ENCODE measurements around the gene FMO2. TPM values are rescaled to one million over a fixed set of nuclear protein-coding genes. Genes with fewer than 3 reads are reported as not detected.

The FMO2 gene
- polyA plus RNA-seq, 3 donors: not detected

GRCh38 chr1:171158551-171158950 lies 26.5 kb upstream of the FMO2 start:
- H3K36me3 Mint-ChIP-seq: no peaks in the 10 kb centered on the region
- H3K27ac ChIP-seq (ENCODE audit: low read depth in 1 of 2, low read length in 2 of 2): no peak overlapping the region
- no peaks in the 10 kb centered on the region for H3K79me2 ChIP-seq (ENCODE audit: insufficient read depth, low read length)
- no peaks in the 10 kb centered on the region for H3K36me3 ChIP-seq (replicated peaks in 1 of 2; ENCODE audit: control insufficient read depth in 1 of 2, insufficient read depth in 2 of 2, low read length in 2 of 2)
- H3K27me3 ChIP-seq (ENCODE audit: control insufficient read depth in 2 of 2, insufficient read depth in 2 of 2, low read length in 2 of 2): no peaks in the 10 kb centered on the region
- TF ChIP-seq, protein P1, sequence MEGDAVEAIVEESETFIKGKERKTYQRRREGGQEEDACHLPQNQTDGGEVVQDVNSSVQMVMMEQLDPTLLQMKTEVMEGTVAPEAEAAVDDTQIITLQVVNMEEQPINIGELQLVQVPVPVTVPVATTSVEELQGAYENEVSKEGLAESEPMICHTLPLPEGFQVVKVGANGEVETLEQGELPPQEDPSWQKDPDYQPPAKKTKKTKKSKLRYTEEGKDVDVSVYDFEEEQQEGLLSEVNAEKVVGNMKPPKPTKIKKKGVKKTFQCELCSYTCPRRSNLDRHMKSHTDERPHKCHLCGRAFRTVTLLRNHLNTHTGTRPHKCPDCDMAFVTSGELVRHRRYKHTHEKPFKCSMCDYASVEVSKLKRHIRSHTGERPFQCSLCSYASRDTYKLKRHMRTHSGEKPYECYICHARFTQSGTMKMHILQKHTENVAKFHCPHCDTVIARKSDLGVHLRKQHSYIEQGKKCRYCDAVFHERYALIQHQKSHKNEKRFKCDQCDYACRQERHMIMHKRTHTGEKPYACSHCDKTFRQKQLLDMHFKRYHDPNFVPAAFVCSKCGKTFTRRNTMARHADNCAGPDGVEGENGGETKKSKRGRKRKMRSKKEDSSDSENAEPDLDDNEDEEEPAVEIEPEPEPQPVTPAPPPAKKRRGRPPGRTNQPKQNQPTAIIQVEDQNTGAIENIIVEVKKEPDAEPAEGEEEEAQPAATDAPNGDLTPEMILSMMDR (IDR thresholded peaks at IDR 0.05): no peak
- no peak overlapping the region for H3K4me3 Mint-ChIP-seq
- intact Hi-C loops (cut with micrococcal nuclease): no loop called here
- H3K4me1 Mint-ChIP-seq: no peaks in the 10 kb centered on the region
- H2AFZ ChIP-seq (ENCODE audit: insufficient read depth, low read depth, low read length, poor library complexity, severe bottlenecking): no peak overlapping the region
- no peak overlapping the region for H3K9ac ChIP-seq (ENCODE audit: insufficient read depth, low read length, poor library complexity, severe bottlenecking)
- H4K20me1 ChIP-seq (ENCODE audit: insufficient read depth, low read length): no peaks in the 10 kb centered on the region
- no CpG with 5 or more reads among the region's 3 CpGs for WGBS (ENCODE audit: insufficient coverage)
- H3K4me2 ChIP-seq (replicated peaks; ENCODE audit: extremely low read depth, low read length, poor library complexity, severe bottlenecking): no peak overlapping the region
- no peaks in the 10 kb centered on the region for H3K4me1 ChIP-seq (ENCODE audit: control insufficient read depth in 1 of 2, insufficient read depth in 2 of 2, low read length in 2 of 2)
- no peak overlapping the region for H3K4me3 ChIP-seq (replicated peaks in 1 of 3; ENCODE audit: low read depth in 2 of 3, low read length in 3 of 3)
- H3K9me3 Mint-ChIP-seq: peaks cover 0 to 8% (median 3%) of the 10 kb centered on the region in 7 donors
- no peak overlapping the region for H3K27ac Mint-ChIP-seq
- H3K27me3 Mint-ChIP-seq (ENCODE audit: low read depth in 3 of 3): peaks cover 1 to 4% (median 1%) of the 10 kb centered on the region in 3 donors
- DNase-seq: no peak
- H3K9me3 ChIP-seq (replicated peaks in 1 of 2; ENCODE audit: control insufficient read depth in 1 of 2, insufficient read depth in 1 of 2, low read length in 2 of 2): no peaks in the 10 kb centered on the region

- no peaks in the 10 kb centered on the region for H3K9me3 ChIP-seq (replicated peaks in 1 of 2; ENCODE audit: control insufficient read depth in 1 of 2, insufficient read depth in 1 of 2, low read length in 2 of 2)
- H3K36me3 ChIP-seq (replicated peaks in 1 of 2; ENCODE audit: control insufficient read depth in 1 of 2, insufficient read depth in 2 of 2, low read length in 2 of 2): no peaks in the 10 kb centered on the region
- H3K79me2 ChIP-seq (ENCODE audit: insufficient read depth, low read length): no peaks in the 10 kb centered on the region
- no peak overlapping the region for H2AFZ ChIP-seq (ENCODE audit: insufficient read depth, low read depth, low read length, poor library complexity, severe bottlenecking)
- no CpG with 5 or more reads among the region's 2 CpGs for WGBS (ENCODE audit: insufficient coverage)
- Mint-ChIP-seq H3K27ac (no peak overlapping the region), H3K4me3 (no peak overlapping the region), H3K9me3 (peaks cover 0 to 8% (median 3%) of the 10 kb centered on the region in 7 donors), H3K36me3 (no peaks in the 10 kb centered on the region), H3K27me3 (ENCODE audit: low read depth in 3 of 3) (peaks cover 1 to 4% (median 1%) of the 10 kb centered on the region in 3 donors), H3K4me1 (no peaks in the 10 kb centered on the region)
- H3K4me3 ChIP-seq (replicated peaks in 1 of 3; ENCODE audit: low read depth in 2 of 3, low read length in 3 of 3): no peak overlapping the region
- H3K27ac ChIP-seq (ENCODE audit: low read depth in 1 of 2, low read length in 2 of 2): no peak overlapping the region
- no peaks in the 10 kb centered on the region for H3K4me1 ChIP-seq (ENCODE audit: control insufficient read depth in 1 of 2, insufficient read depth in 2 of 2, low read length in 2 of 2)
- TF ChIP-seq, protein P1 (IDR thresholded peaks at IDR 0.05): no peak
- H3K9ac ChIP-seq (ENCODE audit: insufficient read depth, low read length, poor library complexity, severe bottlenecking): no peak overlapping the region
- H3K4me2 ChIP-seq (replicated peaks; ENCODE audit: extremely low read depth, low read length, poor library complexity, severe bottlenecking): no peak overlapping the region
- no peaks in the 10 kb centered on the region for H4K20me1 ChIP-seq (ENCODE audit: insufficient read depth, low read length)
- intact Hi-C loops (cut with micrococcal nuclease): no loop called here
- no peaks in the 10 kb centered on the region for H3K27me3 ChIP-seq (ENCODE audit: control insufficient read depth in 2 of 2, insufficient read depth in 2 of 2, low read length in 2 of 2)
- no peak for DNase-seq
Observed at GRCh38 chr1:171159148-171159547, 26.0 kb upstream of the FMO2 start.
